Measurements from ENCODE around the gene REXO1.
"Not testable (repeated sequence)": the region's sequence is repeated elsewhere in the genome, so short reads cannot be mapped to it uniquely, and the experiment has no call there.

REXO1 gene

GRCh38 chr19:1875646-1876495, 27.6 kb upstream of the REXO1 start:
- DNase-seq = peak; percentile 91

GRCh38 chr19:1875265-1875645, 27.0 kb upstream of the REXO1 start:
- DNase-seq = not testable (repeated sequence)

- peak; percentile 27 for DNase-seq
These were observed 26.4 kb upstream of the REXO1 start for GRCh38 chr19:1874554-1875185.

- DNase-seq = peak; percentile 31
These were observed 25.5 kb upstream of the REXO1 start for GRCh38 chr19:1873524-1874473.

GRCh38 chr19:1872807-1873523, 24.7 kb upstream of the REXO1 start:
- peak; percentile 34 for DNase-seq

- DNase-seq = peak; percentile 29
These were observed 23.3 kb upstream of the REXO1 start for GRCh38 chr19:1871630-1872029.

GRCh38 chr19:1871140-1871597, 22.9 kb upstream of the REXO1 start:
- DNase-seq = peak; percentile 30

- no peak for DNase-seq
These were observed 20.7 kb upstream of the REXO1 start for GRCh38 chr19:1868971-1869370.

GRCh38 chr19:1867349-1867724, 19.1 kb upstream of the REXO1 start:
- no peak for DNase-seq

GRCh38 chr19:1866693-1867348, 18.5 kb upstream of the REXO1 start:
- DNase-seq = no peak

- DNase-seq = no peak
These were observed 17.1 kb upstream of the REXO1 start for GRCh38 chr19:1865172-1866010.

GRCh38 chr19:1864480-1865171, 16.3 kb upstream of the REXO1 start:
- DNase-seq = no peak

GRCh38 chr19:1863638-1864479, 15.6 kb upstream of the REXO1 start:
- peak; percentile 95 for DNase-seq

GRCh38 chr19:1863328-1863637, 15.0 kb upstream of the REXO1 start, which contains the start of gene KLF16:
Gene KLF16 (minus strand): TSS chr19:1863579. CDS start chr19:1863497, 82 bp downstream.
- no peak for DNase-seq

- DNase-seq = no peak
These were observed 14.4 kb upstream of the REXO1 start for GRCh38 chr19:1862424-1863327.

- DNase-seq = no peak
These were observed 13.8 kb upstream of the REXO1 start for GRCh38 chr19:1862068-1862423.

GRCh38 chr19:1861599-1862031, 13.3 kb upstream of the REXO1 start:
- DNase-seq = no peak

Measured in left hindlimb (tissue), 1 donor.